HCT116 (cell line): ENCODE measurements around the gene CLPX. TPM values are rescaled to one million over a fixed set of nuclear protein-coding genes. Genes with fewer than 3 reads are reported as not detected.

Experiments
- ATAC-seq: fragments of 200-7000 bp; cut with Tn5 transposase; 2 replicates; pipeline ENCODE4 v1.9.1; 2020; ENCODE audit warnings: mild to moderate bottlenecking, moderate library complexity
- BruUV-seq: library from RNA; stranded (reverse); fragments of 400-500 nt; replicated peaks from 2 replicates; lab custom pipeline; 2021; lab: Mats Ljungman, UMichigan
- CTCF ChIA-PET: fragments of 300-600 bp; sonication (Branson Sonifier 250); formaldehyde crosslinking; loops from one replicate; lab custom pipeline; 2021; ENCODE audit warnings: antibody characterized with exemption; lab: Charles Lee
- POLR2A ChIA-PET: fragments of 300-600, 350-600 bp; sonication (Branson Sonifier 250); formaldehyde crosslinking; loops from one replicate; lab custom pipeline; 2021; ENCODE audit warnings: antibody characterized with exemption; lab: Charles Lee
- RAD21 ChIA-PET, 2 experiments: fragments of 300-600 bp; sonication (Branson Sonifier 250); formaldehyde crosslinking; loops; one replicate each; lab custom pipeline; 2023; ENCODE audit warnings: low total read pairs in 2 of 2; ENCODE audit not compliant: uncharacterized antibody in 2 of 2, unreplicated experiment in 2 of 2, low non-redundant PET in 1 of 2; lab: Charles Lee
- DNase-seq: peaks from one replicate; pipeline ENCODE4 v3.0.0-alpha.2; 2010; ENCODE audit warnings: low read depth, low spot score
- H2AFZ ChIP-seq: fragments of 200-600 bp; shearing (Covaris generic), sonication (generic); 2 replicates; pipeline ENCODE4 v1.6.1; 2017; ENCODE audit warnings: low read depth, mixed run types, mixed read lengths, antibody characterized with exemption, low read length; ENCODE audit not compliant: poor library complexity, severe bottlenecking
- H3K27ac ChIP-seq: 2 replicates; pipeline ENCODE4 v1.5.1; 2012; ENCODE audit warnings: low read depth, low read length
- H3K27me3 ChIP-seq: fragments of 200-600 bp; sonication (generic); 2 replicates; pipeline ENCODE4 v1.6.1; 2016; ENCODE audit warnings: mixed run types, low read length, mixed read lengths; ENCODE audit not compliant: insufficient read depth
- H3K36me3 ChIP-seq, 2 experiments: fragments of 200-500 bp in 1 of 2; fragments of 200-600 bp in 1 of 2; sonication (Bioruptor generic) in 1 of 2; sonication (generic) in 1 of 2; 2 replicates each; pipeline versions ENCODE4 v1.5.1 to v1.6.1; 2014 to 2016; ENCODE audit warnings: low read length in 2 of 2, inconsistent platforms in 1 of 2, mixed read lengths in 1 of 2, mixed run types in 1 of 2; ENCODE audit not compliant: insufficient read depth in 2 of 2, control insufficient read depth in 1 of 2
- H3K4me1 ChIP-seq, 2 experiments: fragments of 200-600 bp in 1 of 2; sonication (generic) in 1 of 2; 2 replicates each; pipeline versions ENCODE4 v1.5.1 to v1.6.1; 2012 to 2017; ENCODE audit warnings: low read length in 2 of 2, inconsistent platforms in 1 of 2, mild to moderate bottlenecking in 1 of 2, mixed read lengths in 1 of 2, mixed run types in 1 of 2, moderate library complexity in 1 of 2; ENCODE audit not compliant: insufficient read depth in 2 of 2, control insufficient read depth in 1 of 2
- H3K4me2 ChIP-seq: fragments of 200-600 bp; sonication (generic); 2 replicates; pipeline ENCODE4 v1.6.1; 2017; ENCODE audit warnings: mixed run types, low read length, mixed read lengths
- H3K4me3 ChIP-seq, 2 experiments: fragments of 200-600 bp in 1 of 2; sonication (generic) in 1 of 2; replicated peaks in 1 of 2; 2 replicates each; pipeline ENCODE4 v1.5.1; 2011 to 2016; ENCODE audit warnings: low read length in 2 of 2, control low read depth in 1 of 2, low read depth in 1 of 2, mild to moderate bottlenecking in 1 of 2, mixed read lengths in 1 of 2, mixed run types in 1 of 2
- H3K79me2 ChIP-seq: fragments of 200-600 bp; sonication (generic); 2 replicates; pipeline ENCODE4 v1.6.1; 2017; ENCODE audit warnings: mild to moderate bottlenecking, mixed run types, low read length, moderate library complexity, mixed read lengths; ENCODE audit not compliant: insufficient read depth
- H3K9ac ChIP-seq: fragments of 200-600 bp; sonication (generic); 2 replicates; pipeline ENCODE4 v1.6.1; 2016; ENCODE audit warnings: low read length, mixed read lengths
- H3K9me2 ChIP-seq: fragments of 200-600 bp; sonication (generic), shearing (Covaris generic); 2 replicates; pipeline ENCODE4 v1.6.1; 2017; ENCODE audit warnings: mixed run types, mild to moderate bottlenecking, moderate library complexity; ENCODE audit not compliant: insufficient read depth
- H3K9me3 ChIP-seq, 2 experiments: fragments of 200-500 bp in 1 of 2; fragments of 200-600 bp in 1 of 2; sonication (Bioruptor generic) in 1 of 2; sonication (generic) in 1 of 2; 2 replicates each; pipeline ENCODE4 v1.6.1; 2014 to 2017; ENCODE audit warnings: low read length in 2 of 2, mixed read lengths in 2 of 2, inconsistent platforms in 1 of 2, low read depth in 1 of 2, mild to moderate bottlenecking in 1 of 2, mixed run types in 1 of 2, moderate library complexity in 1 of 2; ENCODE audit not compliant: control insufficient read depth in 1 of 2, insufficient read depth in 1 of 2
- H4K20me1 ChIP-seq: fragments of 200-600 bp; sonication (generic), shearing (Covaris generic); 2 replicates; pipeline ENCODE4 v1.6.1; 2017; ENCODE audit warnings: mixed run types, mild to moderate bottlenecking, moderate library complexity; ENCODE audit not compliant: insufficient read depth
- CBX3 ChIP-seq: IDR thresholded peaks from 2 replicates; pipeline ENCODE4 v1.6.1; 2012; ENCODE audit warnings: low read depth
- FOSL1 ChIP-seq: IDR thresholded peaks from 2 replicates; pipeline ENCODE4 v1.6.1; 2012; ENCODE audit warnings: low read depth
- POLR2A ChIP-seq: IDR thresholded peaks from 2 replicates; pipeline ENCODE4 v1.7.0; 2011; ENCODE audit warnings: borderline replicate concordance; ENCODE audit not compliant: insufficient read depth, insufficient read length; ENCODE audit errors: extremely low read depth
- RAD21 ChIP-seq: IDR thresholded peaks from 2 replicates; pipeline ENCODE4 v1.6.1; 2012; ENCODE audit warnings: low read depth, mild to moderate bottlenecking
- REST ChIP-seq: IDR thresholded peaks from 2 replicates; pipeline ENCODE4 v1.6.1; 2012; ENCODE audit warnings: low read depth
- SIN3A ChIP-seq: IDR thresholded peaks from 2 replicates; pipeline ENCODE4 v1.6.1; 2012; ENCODE audit warnings: low read depth
- TCF7L2 ChIP-seq: IDR thresholded peaks from 2 replicates; pipeline ENCODE4 v1.7.0; 2011; ENCODE audit warnings: borderline replicate concordance, inconsistent platforms; ENCODE audit not compliant: insufficient read depth, insufficient read length; ENCODE audit errors: extremely low read depth
- YY1 ChIP-seq: IDR thresholded peaks from 2 replicates; pipeline ENCODE4 v1.6.1; 2011; ENCODE audit warnings: low read length, low read depth, moderate library complexity, mild to moderate bottlenecking; ENCODE audit not compliant: insufficient replicate concordance; ENCODE audit errors: extremely low read depth
- ZNF274 ChIP-seq: fragments of 200-500 bp; sonication (Bioruptor generic); IDR thresholded peaks from 2 replicates; pipeline ENCODE4 v1.6.1; 2014; ENCODE audit warnings: mild to moderate bottlenecking, low read depth, low read length, inconsistent platforms
- intact Hi-C: fragments of 100-400 bp; cut with micrococcal nuclease; formaldehyde crosslinking; loops from 2 replicates; pipeline ENCODE4 v1.10.0; 2022
- total RNA-seq: library from RNA; stranded (reverse); gene quantifications from one replicate; pipeline ENCODE4 v1.2.1, GENCODE V29; 2021; ENCODE audit not compliant: unreplicated experiment

Gene CLPX
- total RNA-seq, 1 experiment from 2014 or later = 64.1 TPM

DNA sequence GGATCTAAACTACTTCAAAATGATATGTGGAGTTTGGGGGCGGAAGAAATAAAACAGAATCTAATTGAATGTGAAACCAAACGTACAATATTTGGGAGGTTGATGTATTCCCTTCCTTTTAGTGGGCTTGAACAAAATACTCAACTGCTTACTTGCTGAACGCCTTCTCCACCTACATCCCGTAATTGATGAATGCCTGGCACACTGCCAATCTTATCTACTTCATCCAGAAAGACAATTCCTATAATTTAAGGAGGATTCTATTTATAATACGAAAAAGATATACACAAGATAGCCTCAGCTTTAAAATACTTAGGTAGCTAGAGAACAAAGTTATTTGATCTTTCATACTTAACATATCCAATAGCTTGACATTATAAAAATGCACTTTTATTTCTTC, 28.4 kb downstream of the CLPX start:
- CTCF ChIA-PET = no interaction called here
- Histone ChIP-seq H3K9me2 (no peaks in the 10 kb centered on the region), H3K27ac (no peak overlapping the region), H3K4me3 (no peak overlapping the region), H3K79me2 (no peaks in the 10 kb centered on the region), H3K27me3 (no peaks in the 10 kb centered on the region), H2AFZ (no peak overlapping the region), H3K36me3 (peaks cover 37 to 42% of the 10 kb centered on the region in 2 experiments), H3K9me3 (no peaks in the 10 kb centered on the region), H3K9ac (no peak overlapping the region), H3K4me1 (no peaks in the 10 kb centered on the region), H4K20me1 (no peaks in the 10 kb centered on the region), H3K4me2 (no peak overlapping the region)
- no TSS peak for BruUV-seq
- POLR2A ChIA-PET = no interaction called here
- intact Hi-C loops = no loop called here
- TF ChIP-seq RAD21 = no peak
- RAD21 ChIA-PET = no interaction called here
- ATAC-seq = no peak
- no peak for DNase-seq

DNA sequence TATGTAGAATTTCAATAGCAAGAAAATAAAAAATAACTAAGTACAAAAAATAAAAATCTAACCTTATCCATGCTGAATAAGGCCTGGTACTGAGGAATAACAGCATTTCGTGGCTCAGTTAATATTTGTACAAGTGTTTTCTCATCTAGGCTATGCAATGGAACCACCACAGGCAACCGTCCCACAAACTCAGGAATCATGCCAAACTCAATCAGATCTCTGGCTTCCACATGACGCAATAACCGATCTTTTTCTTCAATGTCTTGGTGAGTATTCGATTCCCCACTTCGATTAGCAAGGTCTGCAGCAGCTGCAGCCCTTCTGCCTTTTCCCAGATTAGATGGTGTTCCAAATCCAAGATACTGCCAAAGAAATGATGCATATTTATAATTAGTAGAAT, 30.4 kb downstream of the CLPX start:
- no TSS peak for BruUV-seq
- no peaks in the 10 kb centered on the region for H3K4me1 ChIP-seq

More for the DNA sequence above, 30.4 kb downstream of the CLPX start:
- Histone ChIP-seq H3K9me2 (no peaks in the 10 kb centered on the region), H4K20me1 (no peaks in the 10 kb centered on the region), H3K36me3 (peaks cover 46 to 51% of the 10 kb centered on the region in 2 experiments), H3K27ac (no peak overlapping the region), H3K4me3 (no peak overlapping the region), H2AFZ (no peak overlapping the region), H3K27me3 (no peaks in the 10 kb centered on the region), H3K9me3 (no peaks in the 10 kb centered on the region), H3K9ac (no peak overlapping the region), H3K79me2 (no peaks in the 10 kb centered on the region), H3K4me2 (no peak overlapping the region)
- ChIA-PET CTCF (no interaction called here), POLR2A (no interaction called here), RAD21 (no interaction called here)
- ATAC-seq (no peak), DNase-seq (no peak)
- TF ChIP-seq CBX3 (no peak), SIN3A (no peak), TCF7L2 (no peak), POLR2A (no peak), YY1 (no peak), REST (no peak), ZNF274 (no peak), FOSL1 (no peak)
- intact Hi-C loops = no loop called here
